ENCODE measurements around the gene PCDH9.

DNA sequence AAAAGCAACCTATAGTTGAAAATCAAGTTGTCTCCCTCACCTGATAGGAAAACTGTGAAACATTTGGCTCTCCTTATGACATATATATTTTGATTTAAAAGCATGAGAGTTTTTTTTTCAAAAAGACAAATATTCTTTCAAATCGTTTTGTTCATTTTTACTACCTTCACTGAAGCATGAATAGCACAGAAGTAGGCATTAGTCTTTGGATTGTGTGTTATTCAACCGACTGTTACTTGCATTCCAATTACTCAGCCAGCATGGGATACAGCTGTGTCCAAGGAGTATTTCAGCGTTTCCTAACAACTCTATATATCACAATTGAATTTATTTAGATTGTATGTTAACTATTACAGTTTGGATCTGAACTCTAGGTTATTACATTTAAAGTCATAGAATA lies 135.2 kb downstream of the PCDH9 start:
- TF ChIP-seq, protein P1, sequence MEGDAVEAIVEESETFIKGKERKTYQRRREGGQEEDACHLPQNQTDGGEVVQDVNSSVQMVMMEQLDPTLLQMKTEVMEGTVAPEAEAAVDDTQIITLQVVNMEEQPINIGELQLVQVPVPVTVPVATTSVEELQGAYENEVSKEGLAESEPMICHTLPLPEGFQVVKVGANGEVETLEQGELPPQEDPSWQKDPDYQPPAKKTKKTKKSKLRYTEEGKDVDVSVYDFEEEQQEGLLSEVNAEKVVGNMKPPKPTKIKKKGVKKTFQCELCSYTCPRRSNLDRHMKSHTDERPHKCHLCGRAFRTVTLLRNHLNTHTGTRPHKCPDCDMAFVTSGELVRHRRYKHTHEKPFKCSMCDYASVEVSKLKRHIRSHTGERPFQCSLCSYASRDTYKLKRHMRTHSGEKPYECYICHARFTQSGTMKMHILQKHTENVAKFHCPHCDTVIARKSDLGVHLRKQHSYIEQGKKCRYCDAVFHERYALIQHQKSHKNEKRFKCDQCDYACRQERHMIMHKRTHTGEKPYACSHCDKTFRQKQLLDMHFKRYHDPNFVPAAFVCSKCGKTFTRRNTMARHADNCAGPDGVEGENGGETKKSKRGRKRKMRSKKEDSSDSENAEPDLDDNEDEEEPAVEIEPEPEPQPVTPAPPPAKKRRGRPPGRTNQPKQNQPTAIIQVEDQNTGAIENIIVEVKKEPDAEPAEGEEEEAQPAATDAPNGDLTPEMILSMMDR (IDR thresholded peaks at IDR 0.05; ENCODE audit: insufficient read depth, low read depth, low read length): no peak
- no peak for TF ChIP-seq EZH2 (IDR thresholded peaks at IDR 0.05; ENCODE audit: insufficient read depth, low read length)

All from astrocyte (in vitro differentiated cells and primary cell).